Hepatocyte (in vitro differentiated cells): ENCODE results near the gene CRACDL. TPM values are rescaled to one million over a fixed set of nuclear protein-coding genes. Genes with fewer than 3 reads are reported as not detected.

ENCODE experiments used
- DNase-seq: peaks from one replicate; pipeline ENCODE4 v3.0.0-alpha.2; 2016; ENCODE audit warnings: low spot score
- H2AFZ ChIP-seq: fragments of 200-600 bp; sonication (generic); 2 replicates; pipeline ENCODE4 v1.6.0; 2016; ENCODE audit warnings: antibody characterized with exemption, mild to moderate bottlenecking
- H3K27ac ChIP-seq: fragments of 200-600 bp; sonication (generic); 2 replicates; pipeline ENCODE4 v1.5.1; 2016; ENCODE audit warnings: mild to moderate bottlenecking
- H3K27me3 ChIP-seq: fragments of 200-600 bp; sonication (generic); 2 replicates; pipeline ENCODE4 v1.6.1; 2016
- H3K36me3 ChIP-seq: fragments of 200-600 bp; sonication (generic); replicated peaks from 2 replicates; pipeline ENCODE4 v1.5.1; 2016; ENCODE audit warnings: low read depth; ENCODE audit not compliant: insufficient read depth
- H3K4me1 ChIP-seq: fragments of 200-600 bp; sonication (generic); 2 replicates; pipeline ENCODE4 v1.5.1; 2016; ENCODE audit warnings: mild to moderate bottlenecking, moderate library complexity; ENCODE audit not compliant: insufficient read depth
- H3K4me2 ChIP-seq: fragments of 200-600 bp; sonication (generic); 2 replicates; pipeline ENCODE4 v1.6.0; 2016
- H3K4me3 ChIP-seq: fragments of 200-600 bp; sonication (generic); 2 replicates; pipeline ENCODE4 v1.5.1; 2016; ENCODE audit warnings: mild to moderate bottlenecking
- H3K79me2 ChIP-seq: fragments of 200-600 bp; sonication (generic); 2 replicates; pipeline ENCODE4 v1.6.0; 2017; ENCODE audit warnings: mild to moderate bottlenecking
- H3K9me2 ChIP-seq: fragments of 200-600 bp; sonication (generic); replicated peaks from 2 replicates; pipeline ENCODE4 v1.6.0; 2017; ENCODE audit warnings: mild to moderate bottlenecking; ENCODE audit not compliant: insufficient read depth
- H3K9me3 ChIP-seq: fragments of 200-600 bp; sonication (generic); 2 replicates; pipeline ENCODE4 v1.5.1; 2016; ENCODE audit warnings: low read depth, mild to moderate bottlenecking
- H4K20me1 ChIP-seq: fragments of 200-600 bp; sonication (generic); 2 replicates; pipeline ENCODE4 v1.6.0; 2016; ENCODE audit warnings: mild to moderate bottlenecking; ENCODE audit not compliant: insufficient read depth, poor library complexity, severe bottlenecking
- EZH2 ChIP-seq: fragments of 200-600 bp; sonication (generic); IDR thresholded peaks from 2 replicates; pipeline ENCODE4 v1.6.1; 2016; ENCODE audit warnings: antibody characterized with exemption, mild to moderate bottlenecking, borderline replicate concordance
- EZH2phosphoT487 ChIP-seq: fragments of 200-600 bp; sonication (generic); IDR thresholded peaks from one replicate; pipeline ENCODE4 v1.6.1; 2018; ENCODE audit warnings: antibody characterized with exemption, mild to moderate bottlenecking, low read depth, moderate library complexity; ENCODE audit not compliant: unreplicated experiment, severe bottlenecking
- WGBS: methylation state at CpG from one replicate; pipeline ENCODE4 v1.1.6; 2016; ENCODE audit warnings: low lambda C conversion rate; ENCODE audit errors: missing lambda C conversion rate; 5-methylcytosine and 5-hydroxymethylcytosine counted together
- polyA plus RNA-seq: library from polyadenylated mRNA; unstranded; fragments of >200 nt; fragmentation: Nextera tagmentation; extraction: Ambion mirVana; gene quantifications from 2 replicates; pipeline ENCODE4 v1.2.1, GENCODE V29; 2016
- total RNA-seq: library from RNA; depleted of rRNA; stranded (reverse); fragments of >200 nt; gene quantifications from 2 replicates; pipeline ENCODE4 v1.2.3, GENCODE V29; 2014
- TF ChIP-seq, protein P1 (sequence below): fragments of 200-600 bp; sonication (generic); IDR thresholded peaks from 2 replicates; pipeline ENCODE4 v1.5.1; 2016; ENCODE audit warnings: antibody characterized with exemption, mild to moderate bottlenecking; ENCODE audit not compliant: poor library complexity

CRACDL gene
- total and polyA plus RNA-seq, 2 experiments from 2014 or later: 0.47 to 1.4 TPM

DNA sequence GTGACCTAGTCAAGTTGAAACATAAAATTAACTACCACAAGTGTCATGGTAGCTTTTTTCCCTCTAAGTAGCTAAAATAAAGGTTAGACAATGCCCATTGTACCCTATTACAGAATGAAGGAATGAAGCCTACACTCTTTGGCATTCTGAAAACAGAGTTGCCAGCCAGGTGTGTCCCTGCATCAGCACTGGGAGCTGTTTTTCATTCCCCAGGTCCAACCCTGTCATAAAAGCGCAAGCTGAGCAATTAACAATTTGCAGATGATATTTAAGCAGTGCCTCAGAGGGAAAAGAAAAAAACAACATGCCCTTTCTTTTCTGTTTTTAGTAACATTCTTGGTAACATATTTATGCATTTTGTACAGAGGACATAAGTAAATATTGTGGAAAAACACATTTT, 158.3 kb downstream of the CRACDL start:
- Histone ChIP-seq H3K4me1 (no peaks in the 10 kb centered on the region), H2AFZ (no peak overlapping the region), H3K27ac (no peak overlapping the region), H3K4me3 (no peak overlapping the region), H3K27me3 (no peaks in the 10 kb centered on the region), H3K9me3 (peaks cover 10% of the 10 kb centered on the region), H3K36me3 (no peaks in the 10 kb centered on the region), H4K20me1 (no peaks in the 10 kb centered on the region), H3K79me2 (no peaks in the 10 kb centered on the region), H3K4me2 (no peak overlapping the region), H3K9me2 (no peaks in the 10 kb centered on the region)
- TF ChIP-seq, protein P1, sequence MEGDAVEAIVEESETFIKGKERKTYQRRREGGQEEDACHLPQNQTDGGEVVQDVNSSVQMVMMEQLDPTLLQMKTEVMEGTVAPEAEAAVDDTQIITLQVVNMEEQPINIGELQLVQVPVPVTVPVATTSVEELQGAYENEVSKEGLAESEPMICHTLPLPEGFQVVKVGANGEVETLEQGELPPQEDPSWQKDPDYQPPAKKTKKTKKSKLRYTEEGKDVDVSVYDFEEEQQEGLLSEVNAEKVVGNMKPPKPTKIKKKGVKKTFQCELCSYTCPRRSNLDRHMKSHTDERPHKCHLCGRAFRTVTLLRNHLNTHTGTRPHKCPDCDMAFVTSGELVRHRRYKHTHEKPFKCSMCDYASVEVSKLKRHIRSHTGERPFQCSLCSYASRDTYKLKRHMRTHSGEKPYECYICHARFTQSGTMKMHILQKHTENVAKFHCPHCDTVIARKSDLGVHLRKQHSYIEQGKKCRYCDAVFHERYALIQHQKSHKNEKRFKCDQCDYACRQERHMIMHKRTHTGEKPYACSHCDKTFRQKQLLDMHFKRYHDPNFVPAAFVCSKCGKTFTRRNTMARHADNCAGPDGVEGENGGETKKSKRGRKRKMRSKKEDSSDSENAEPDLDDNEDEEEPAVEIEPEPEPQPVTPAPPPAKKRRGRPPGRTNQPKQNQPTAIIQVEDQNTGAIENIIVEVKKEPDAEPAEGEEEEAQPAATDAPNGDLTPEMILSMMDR: no peak
- TF ChIP-seq EZH2phosphoT487: no peak
- TF ChIP-seq EZH2: no peak
- 100% methylated on average over 1 of the region's 1 CpG for WGBS
- no peak for DNase-seq

DNA sequence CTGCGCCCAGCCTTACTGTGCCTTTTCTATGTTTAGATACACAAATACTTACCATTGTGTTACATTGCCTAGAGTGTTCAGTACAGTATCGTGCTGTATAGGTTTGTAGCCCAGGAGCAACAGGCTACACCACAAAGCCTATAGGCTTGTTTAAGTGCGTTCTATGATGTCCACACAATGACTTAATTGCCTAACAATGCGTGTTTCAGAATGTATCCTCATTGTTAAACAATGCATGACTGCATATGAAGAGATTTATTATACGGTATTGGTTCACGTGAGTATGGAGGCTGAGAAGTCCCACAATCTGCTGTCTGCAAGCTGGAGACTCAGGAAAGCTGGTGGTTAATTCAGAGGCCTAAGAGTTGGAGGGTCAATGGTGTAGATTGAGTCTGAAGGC, 158.9 kb downstream of the CRACDL start:
- Histone ChIP-seq H3K4me2 (no peak overlapping the region), H2AFZ (no peak overlapping the region), H3K36me3 (no peaks in the 10 kb centered on the region), H3K9me2 (no peaks in the 10 kb centered on the region), H4K20me1 (no peaks in the 10 kb centered on the region), H3K79me2 (no peaks in the 10 kb centered on the region), H3K27ac (no peak overlapping the region), H3K9me3 (peaks cover 6% of the 10 kb centered on the region), H3K4me1 (no peaks in the 10 kb centered on the region), H3K27me3 (no peaks in the 10 kb centered on the region), H3K4me3 (no peak overlapping the region)
- TF ChIP-seq EZH2: no peak
- TF ChIP-seq, protein P1: no peak
- no peak for TF ChIP-seq EZH2phosphoT487
- WGBS: 88% methylated on average over 6 of the region's 6 CpGs
- no peak for DNase-seq

DNA sequence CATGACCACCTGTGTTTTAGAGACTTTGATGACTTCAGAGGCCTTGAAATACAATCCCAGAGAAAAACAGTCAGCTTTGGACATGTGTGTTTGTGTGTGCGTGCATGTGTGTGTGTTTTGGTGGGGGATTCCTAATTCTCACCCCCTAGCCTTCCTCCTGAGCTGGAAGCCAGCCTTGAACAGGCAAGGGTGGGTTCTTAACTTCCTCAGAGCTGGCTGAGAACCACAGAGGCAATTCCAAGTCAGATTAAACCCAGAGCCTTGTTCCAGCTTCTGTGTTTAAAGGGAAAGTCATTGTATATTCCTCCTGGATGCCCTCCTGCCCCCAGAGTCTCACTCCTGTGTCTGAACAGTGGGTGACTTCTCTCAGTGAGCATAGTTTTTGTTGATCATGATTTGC, 159.9 kb downstream of the CRACDL start:
- 75% methylated on average over 1 of the region's 1 CpG for WGBS
- Histone ChIP-seq H3K4me1 (no peaks in the 10 kb centered on the region), H2AFZ (no peak overlapping the region), H3K9me2 (no peaks in the 10 kb centered on the region), H3K4me2 (no peak overlapping the region), H3K27ac (no peak overlapping the region), H3K79me2 (no peaks in the 10 kb centered on the region), H3K36me3 (no peaks in the 10 kb centered on the region), H4K20me1 (no peaks in the 10 kb centered on the region), H3K27me3 (no peaks in the 10 kb centered on the region), H3K4me3 (no peak overlapping the region), H3K9me3 (no peaks in the 10 kb centered on the region)
- TF ChIP-seq EZH2phosphoT487: no peak
- TF ChIP-seq, protein P1: no peak
- no peak for TF ChIP-seq EZH2
- no peak for DNase-seq
